ENCODE measurements around the gene PPP1R9A.

DNA sequence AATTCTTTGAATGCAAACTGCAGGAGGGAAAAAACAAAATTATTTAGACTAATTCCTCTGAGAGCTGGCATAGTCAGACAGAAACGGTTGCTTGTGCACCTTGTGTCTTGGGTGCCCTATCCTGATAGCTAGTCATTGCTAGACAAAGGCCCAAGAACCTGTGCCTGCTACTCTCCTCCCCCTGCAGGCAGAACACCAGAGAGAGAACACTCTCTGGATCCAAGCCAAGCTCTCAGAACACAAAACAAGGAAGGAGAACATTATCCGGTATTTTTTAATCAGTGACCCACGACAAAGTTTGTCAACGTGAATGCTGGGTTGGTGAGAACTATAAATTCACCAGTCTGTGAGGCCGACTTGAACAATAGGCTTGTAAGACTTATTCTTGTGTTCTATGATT lies 18.8 kb upstream of the PPP1R9A start:
- TF ChIP-seq CTCF (tag by site-specific recombination; IDR thresholded peaks at IDR 0.05): no peak
- TF ChIP-seq, protein P1, sequence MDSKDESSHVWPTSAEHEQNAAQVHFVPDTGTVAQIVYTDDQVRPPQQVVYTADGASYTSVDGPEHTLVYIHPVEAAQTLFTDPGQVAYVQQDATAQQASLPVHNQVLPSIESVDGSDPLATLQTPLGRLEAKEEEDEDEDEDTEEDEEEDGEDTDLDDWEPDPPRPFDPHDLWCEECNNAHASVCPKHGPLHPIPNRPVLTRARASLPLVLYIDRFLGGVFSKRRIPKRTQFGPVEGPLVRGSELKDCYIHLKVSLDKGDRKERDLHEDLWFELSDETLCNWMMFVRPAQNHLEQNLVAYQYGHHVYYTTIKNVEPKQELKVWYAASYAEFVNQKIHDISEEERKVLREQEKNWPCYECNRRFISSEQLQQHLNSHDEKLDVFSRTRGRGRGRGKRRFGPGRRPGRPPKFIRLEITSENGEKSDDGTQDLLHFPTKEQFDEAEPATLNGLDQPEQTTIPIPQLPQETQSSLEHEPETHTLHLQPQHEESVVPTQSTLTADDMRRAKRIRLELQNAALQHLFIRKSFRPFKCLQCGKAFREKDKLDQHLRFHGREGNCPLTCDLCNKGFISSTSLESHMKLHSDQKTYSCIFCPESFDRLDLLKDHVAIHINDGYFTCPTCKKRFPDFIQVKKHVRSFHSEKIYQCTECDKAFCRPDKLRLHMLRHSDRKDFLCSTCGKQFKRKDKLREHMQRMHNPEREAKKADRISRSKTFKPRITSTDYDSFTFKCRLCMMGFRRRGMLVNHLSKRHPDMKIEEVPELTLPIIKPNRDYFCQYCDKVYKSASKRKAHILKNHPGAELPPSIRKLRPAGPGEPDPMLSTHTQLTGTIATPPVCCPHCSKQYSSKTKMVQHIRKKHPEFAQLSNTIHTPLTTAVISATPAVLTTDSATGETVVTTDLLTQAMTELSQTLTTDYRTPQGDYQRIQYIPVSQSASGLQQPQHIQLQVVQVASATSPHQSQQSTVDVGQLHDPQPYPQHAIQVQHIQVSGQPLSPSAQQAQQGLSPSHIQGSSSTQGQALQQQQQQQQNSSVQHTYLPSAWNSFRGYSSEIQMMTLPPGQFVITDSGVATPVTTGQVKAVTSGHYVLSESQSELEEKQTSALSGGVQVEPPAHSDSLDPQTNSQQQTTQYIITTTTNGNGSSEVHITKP (tag by site-specific recombination; IDR thresholded peaks at IDR 0.05): no peak
- no peak for TF ChIP-seq ZNF274 (IDR thresholded peaks at IDR 0.05; ENCODE audit: low read length)
- TF ChIP-seq ZNF274 (tag by site-specific recombination; IDR thresholded peaks at IDR 0.05; ENCODE audit: borderline replicate concordance): no peak
- TF ChIP-seq FEZF1 (tag by site-specific recombination; IDR thresholded peaks at IDR 0.05): no peak
- no peak for TF ChIP-seq ZNF140 (tag by site-specific recombination; IDR thresholded peaks at IDR 0.05)
- TF ChIP-seq ZNF24 (tag by site-specific recombination; IDR thresholded peaks at IDR 0.05): no peak
- TF ChIP-seq, protein P2, sequence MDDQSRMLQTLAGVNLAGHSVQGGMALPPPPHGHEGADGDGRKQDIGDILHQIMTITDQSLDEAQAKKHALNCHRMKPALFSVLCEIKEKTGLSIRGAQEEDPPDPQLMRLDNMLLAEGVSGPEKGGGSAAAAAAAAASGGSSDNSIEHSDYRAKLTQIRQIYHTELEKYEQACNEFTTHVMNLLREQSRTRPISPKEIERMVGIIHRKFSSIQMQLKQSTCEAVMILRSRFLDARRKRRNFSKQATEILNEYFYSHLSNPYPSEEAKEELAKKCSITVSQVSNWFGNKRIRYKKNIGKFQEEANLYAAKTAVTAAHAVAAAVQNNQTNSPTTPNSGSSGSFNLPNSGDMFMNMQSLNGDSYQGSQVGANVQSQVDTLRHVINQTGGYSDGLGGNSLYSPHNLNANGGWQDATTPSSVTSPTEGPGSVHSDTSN (CRISPR knock-in tag; IDR thresholded peaks at IDR 0.05): no peak
